H1 (cell line): ENCODE data around the gene NFIA. TPM values are rescaled to one million over a fixed set of nuclear protein-coding genes. Genes with fewer than 3 reads are reported as not detected.

Experiments
- CTCF ChIA-PET: fragments of 300-600 bp; sonication (Branson Sonifier 250); formaldehyde crosslinking; loops from one replicate; lab custom pipeline; 2021; ENCODE audit not compliant: partially characterized antibody; lab: Charles Lee
- POLR2A ChIA-PET: fragments of 300-600 bp; sonication (Branson Sonifier 250); formaldehyde crosslinking; loops from one replicate; lab custom pipeline; 2021; ENCODE audit warnings: inconsistent platforms; ENCODE audit not compliant: partially characterized antibody; lab: Charles Lee
- DNase-seq, 2 experiments: peaks; one replicate each; pipeline versions ENCODE4 v3.0.0 to v3.0.0-alpha.2; 2010 to 2022; ENCODE audit warnings: low spot score in 2 of 2, low read depth in 1 of 2, mixed read lengths in 1 of 2
- FAIRE-seq: peaks from 2 replicates; lab custom pipeline; 2011; peaks lifted over from hg19 to GRCh38; lab: Jason Lieb, UNC
- H2AFZ ChIP-seq: 2 replicates; pipeline ENCODE4 v1.8.1; 2012; ENCODE audit warnings: low read length, inconsistent platforms
- H2AK5ac ChIP-seq: 2 replicates; pipeline ENCODE4 v1.6.1; 2013; ENCODE audit warnings: low read depth, low read length
- H2BK120ac ChIP-seq: replicated peaks from 2 replicates; pipeline ENCODE3; 2013; ENCODE audit warnings: low read depth, low read length, inconsistent platforms
- H2BK12ac ChIP-seq: 2 replicates; pipeline ENCODE4 v1.6.1; 2013; ENCODE audit warnings: low read depth, low read length
- H2BK15ac ChIP-seq: 2 replicates; pipeline ENCODE4 v1.6.1; 2013; ENCODE audit warnings: low read length
- H2BK20ac ChIP-seq: 2 replicates; pipeline ENCODE4 v1.6.1; 2013; ENCODE audit warnings: low read length
- H2BK5ac ChIP-seq: 2 replicates; pipeline ENCODE4 v1.6.1; 2013; ENCODE audit warnings: low read depth, low read length
- H3K14ac ChIP-seq: 2 replicates; pipeline ENCODE4 v1.6.1; 2013; ENCODE audit warnings: inconsistent platforms; ENCODE audit not compliant: insufficient read length
- H3K18ac ChIP-seq: 2 replicates; pipeline ENCODE4 v1.6.1; 2013; ENCODE audit warnings: low read length; ENCODE audit errors: extremely low read depth
- H3K23ac ChIP-seq: 2 replicates; pipeline ENCODE4 v1.6.1; 2013; ENCODE audit warnings: inconsistent platforms; ENCODE audit not compliant: insufficient read length
- H3K23me2 ChIP-seq: 2 replicates; pipeline ENCODE4 v1.6.1; 2013; ENCODE audit warnings: low read depth, low read length
- H3K27ac ChIP-seq: 2 replicates; pipeline ENCODE4 v1.6.1; 2011; ENCODE audit warnings: low read depth, low read length, inconsistent platforms
- H3K27me3 ChIP-seq, 4 experiments: replicated peaks in 1 of 4; 1 replicate in 1 of 4; 2 replicates in 3 of 4; pipeline versions ENCODE4 v1.6.1 to v1.8.1; 2011 to 2013; ENCODE audit warnings: low read length in 3 of 4, mild to moderate bottlenecking in 3 of 4, inconsistent platforms in 2 of 4, mixed read lengths in 2 of 4, moderate library complexity in 1 of 4; ENCODE audit not compliant: control insufficient read depth in 3 of 4, insufficient read depth in 3 of 4; ENCODE audit errors: extremely low read depth in 1 of 4
- H3K36me3 ChIP-seq, 4 experiments: 2 replicates each; pipeline versions ENCODE4 v1.6.1 to v1.8.1; 2011 to 2013; ENCODE audit warnings: mild to moderate bottlenecking in 4 of 4, low read length in 3 of 4, moderate library complexity in 2 of 4, control low read depth in 1 of 4, inconsistent platforms in 1 of 4; ENCODE audit not compliant: insufficient read depth in 4 of 4, control insufficient read depth in 2 of 4
- H3K4ac ChIP-seq: replicated peaks from 2 replicates; pipeline ENCODE3; 2013; ENCODE audit warnings: low read length, low read depth, mixed read lengths, inconsistent platforms; ENCODE audit not compliant: insufficient read length
- H3K4me1 ChIP-seq, 4 experiments: replicated peaks in 1 of 4; 1 replicate in 1 of 4; 2 replicates in 3 of 4; pipeline versions ENCODE4 v1.6.1 to v1.8.1; 2011 to 2013; ENCODE audit warnings: low read length in 3 of 4, inconsistent platforms in 2 of 4, mixed read lengths in 1 of 4; ENCODE audit not compliant: insufficient read depth in 4 of 4, control insufficient read depth in 3 of 4
- H3K4me2 ChIP-seq, 2 experiments: 2 replicates each; pipeline versions ENCODE4 v1.6.1 to v1.8.1; 2011 to 2013; ENCODE audit warnings: low read depth in 2 of 2, low read length in 2 of 2, control low read depth in 1 of 2, inconsistent platforms in 1 of 2, mild to moderate bottlenecking in 1 of 2; ENCODE audit not compliant: insufficient read depth in 1 of 2
- H3K4me3 ChIP-seq, 4 experiments: fragments of 200-600, 300-600 bp in 1 of 4; sonication (generic), shearing (Covaris generic), sonication (Bioruptor Twin) in 1 of 4; 2 replicates each; pipeline versions ENCODE4 v1.5.1 to v1.8.1; 2011 to 2016; ENCODE audit warnings: low read length in 4 of 4, low read depth in 3 of 4, control low read depth in 2 of 4, inconsistent platforms in 2 of 4, mild to moderate bottlenecking in 2 of 4, mixed read lengths in 1 of 4, moderate library complexity in 1 of 4; ENCODE audit not compliant: insufficient read depth in 2 of 4; ENCODE audit errors: extremely low read depth in 1 of 4
- H3K56ac ChIP-seq: replicated peaks from 2 replicates; pipeline ENCODE3; 2013; ENCODE audit warnings: low read depth, mild to moderate bottlenecking, mixed read lengths, low read length, inconsistent platforms; ENCODE audit not compliant: insufficient read length
- H3K79me1 ChIP-seq: 2 replicates; pipeline ENCODE4 v1.6.1; 2013; ENCODE audit warnings: low read depth, low read length, control low read depth
- H3K79me2 ChIP-seq, 2 experiments: 2 replicates each; pipeline versions ENCODE4 v1.6.1 to v1.8.1; 2012 to 2013; ENCODE audit warnings: low read length in 2 of 2, mild to moderate bottlenecking in 2 of 2, inconsistent platforms in 1 of 2; ENCODE audit not compliant: insufficient read depth in 2 of 2, control insufficient read depth in 1 of 2
- H3K9ac ChIP-seq, 4 experiments: replicated peaks in 1 of 4; 1 replicate in 1 of 4; 2 replicates in 3 of 4; pipeline versions ENCODE4 v1.6.1 to v1.8.1; 2011 to 2013; ENCODE audit warnings: low read depth in 3 of 4, low read length in 3 of 4, control low read depth in 2 of 4, mild to moderate bottlenecking in 2 of 4, moderate library complexity in 2 of 4, inconsistent platforms in 1 of 4; ENCODE audit errors: extremely low read depth in 1 of 4
- H3K9me3 ChIP-seq, 2 experiments: 2 replicates each; pipeline versions ENCODE4 v1.6.1 to v1.8.1; 2012 to 2013; ENCODE audit warnings: mild to moderate bottlenecking in 2 of 2, moderate library complexity in 2 of 2, control low read depth in 1 of 2, inconsistent platforms in 1 of 2, low read depth in 1 of 2, low read length in 1 of 2, mixed read lengths in 1 of 2; ENCODE audit not compliant: insufficient read depth in 2 of 2
- H4K20me1 ChIP-seq, 2 experiments: replicated peaks in 1 of 2; 2 replicates each; pipeline versions ENCODE3 to v1.8.1; 2011 to 2013; ENCODE audit warnings: inconsistent platforms in 2 of 2, low read length in 2 of 2, mild to moderate bottlenecking in 1 of 2; ENCODE audit not compliant: insufficient read depth in 2 of 2, control insufficient read depth in 1 of 2
- H4K5ac ChIP-seq: 2 replicates; pipeline ENCODE4 v1.6.1; 2013; ENCODE audit warnings: low read length, low read depth, mixed read lengths, inconsistent platforms; ENCODE audit not compliant: insufficient read length
- H4K8ac ChIP-seq: 2 replicates; pipeline ENCODE4 v1.8.0; 2013; ENCODE audit warnings: mild to moderate bottlenecking, moderate library complexity, low read length, inconsistent platforms; ENCODE audit not compliant: insufficient read depth; ENCODE audit errors: extremely low read depth
- H4K91ac ChIP-seq: replicated peaks from 2 replicates; pipeline ENCODE3; 2013; ENCODE audit warnings: low read length, mixed read lengths, inconsistent platforms; ENCODE audit not compliant: insufficient read length
- BRCA1 ChIP-seq: IDR thresholded peaks from 2 replicates; pipeline ENCODE4 v1.6.1; 2012; ENCODE audit warnings: low read depth, low read length, improper control_type of control experiment
- MAFK ChIP-seq: IDR thresholded peaks from 2 replicates; pipeline ENCODE4 v1.6.1; 2012; ENCODE audit warnings: low read depth, mild to moderate bottlenecking, improper control_type of control experiment, low read length
- WGBS, 2 experiments: shearing (Covaris generic) in 1 of 2; methylation state at CpG; one replicate each; pipeline versions ENCODE4 v1.1.6 to v1.1.7; 2013 to 2015; ENCODE audit warnings: low lambda C conversion rate in 2 of 2, mixed read lengths in 2 of 2, inconsistent platforms in 1 of 2, low coverage in 1 of 2, missing lambda C conversion rate in 1 of 2; ENCODE audit not compliant: insufficient replicate concordance in 2 of 2, insufficient coverage in 1 of 2, insufficient read length in 1 of 2; ENCODE audit errors: extremely low coverage in 1 of 2, missing lambda C conversion rate in 1 of 2; 5-methylcytosine and 5-hydroxymethylcytosine counted together
- polyA plus RNA-seq, 7 experiments: library from polyadenylated mRNA; depleted of rRNA in 3 of 7; stranded (reverse) in 5 of 7; unstranded in 2 of 7; fragments of >200 nt in 5 of 7; fragments of 200-250 nt in 2 of 7; gene quantifications; 1 replicate in 5 of 7; 2 replicates in 1 of 7; 4 replicates in 1 of 7; pipeline versions ENCODE4 v1.2.1 to v1.2.3, GENCODE V29; 2011 to 2013; ENCODE audit warnings: missing spikeins in 2 of 7, mixed read lengths in 2 of 7
- total RNA-seq: library from RNA; stranded (reverse); fragmentation: NEBNext Ultra II Directional; extraction: Animal tissue kit (Norgen Biotek cat#: 25700); gene quantifications from 2 replicates; pipeline ENCODE4 v1.2.1, GENCODE V29; 2021

The NFIA gene
- total and polyA plus RNA-seq, 2 of the 8 experiments (the other 6 are each of a cell fraction or from before 2014, with no cell fraction given) = 1.8 to 2.3 TPM

GRCh38 chr1:61254634-61255357, 172.4 kb downstream of the NFIA start:
- H2BK15ac ChIP-seq = no peak overlapping the region
- no peak overlapping the region for H3K56ac ChIP-seq
- TF ChIP-seq BRCA1 (no peak), MAFK (peak; percentile 65)
- no peak overlapping the region for H2AK5ac ChIP-seq
- H3K18ac ChIP-seq = no peak overlapping the region
- no peak overlapping the region for H3K14ac ChIP-seq
- no peak overlapping the region for H4K8ac ChIP-seq
- H4K20me1 ChIP-seq = no peaks in the 10 kb centered on the region
- no peak overlapping the region for H2AFZ ChIP-seq
- H3K4me3 ChIP-seq = no peak overlapping the region
- H3K27ac ChIP-seq = no peak overlapping the region
- no peaks in the 10 kb centered on the region for H3K79me2 ChIP-seq
- no peak overlapping the region for H2BK120ac ChIP-seq
- H2BK20ac ChIP-seq = no peak overlapping the region
- H3K9me3 ChIP-seq = no peaks in the 10 kb centered on the region
- H3K4ac ChIP-seq = no peak overlapping the region
- no peak overlapping the region for H4K5ac ChIP-seq
- no peak overlapping the region for H2BK12ac ChIP-seq
- peaks cover 0 to 3% (median under 1%) of the 10 kb centered on the region in 4 experiments; a peak in 3 of 7 replicates for H3K4me1 ChIP-seq
- ChIA-PET CTCF (interaction anchor here (0.6 to 3.8 kb wide), 5 partner anchors 9 to 52 kb away, joined by 3 to 12 read pairs (median 3); no protein-coding TSS in a partner anchor), POLR2A (no interaction called here)
- no peak overlapping the region for H3K23ac ChIP-seq
- no peak overlapping the region for H3K4me2 ChIP-seq
- H3K23me2 ChIP-seq = no peaks in the 10 kb centered on the region
- no peaks in the 10 kb centered on the region for H3K36me3 ChIP-seq
- no peak overlapping the region for H3K9ac ChIP-seq
- FAIRE-seq (no peak), DNase-seq (no peak)
- H2BK5ac ChIP-seq = no peak overlapping the region
- no peaks in the 10 kb centered on the region for H3K27me3 ChIP-seq
- H3K79me1 ChIP-seq = no peaks in the 10 kb centered on the region
- WGBS, 2 experiments = 79% methylated on average over 6 of the region's 6 CpGs; no CpG with 5 or more reads in 1 of the 2 experiments
- H4K91ac ChIP-seq = no peak overlapping the region
